ENCODE results near the gene RNF4. TPM values are rescaled to one million over a fixed set of nuclear protein-coding genes. Genes with fewer than 3 reads are reported as not detected.
"Not testable (repeated sequence)": the region's sequence is repeated elsewhere in the genome, so short reads cannot be mapped to it uniquely, and the experiment has no call there.

The RNF4 gene
- total RNA-seq, 8 experiments from 2014 or later = 37.5 to 70.3 (median 49.7) TPM

DNA sequence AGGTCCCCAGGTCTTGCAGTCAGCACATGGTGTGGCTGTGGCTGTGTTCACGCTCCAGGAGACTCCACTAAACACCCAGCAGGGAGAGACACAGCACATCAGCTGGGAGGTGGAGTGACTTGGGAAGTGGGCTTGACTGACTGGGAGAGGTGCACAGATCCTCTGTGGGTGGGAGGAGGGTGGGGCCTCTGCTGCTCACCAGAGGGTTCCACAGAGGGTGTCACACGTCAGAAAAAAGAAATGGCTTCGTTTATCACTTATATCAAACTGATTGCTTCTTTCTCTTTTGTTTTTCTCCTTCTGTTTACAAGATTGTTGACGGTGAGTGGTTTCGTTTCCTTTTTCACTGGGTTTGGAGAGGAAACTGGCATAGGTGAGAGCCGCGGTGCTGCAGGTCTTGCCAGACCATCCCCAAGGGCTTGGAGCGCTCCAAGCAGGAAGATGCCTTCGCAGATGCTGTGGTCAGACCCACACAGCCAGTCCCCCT lies 42.8 kb downstream of the RNF4 start:
- Histone ChIP-seq H3K4me1 (replicated peaks in 1 of 2) (no peaks in the 10 kb centered on the region), H3K27ac (no peak overlapping the region), H3K4me3 (no peak overlapping the region)
- 50 to 100% (median 93%) methylated on average over 1 to 7 of the region's 9 CpGs; no CpG with 5 or more reads in 4 of the 10 experiments for WGBS, 10 experiments
- peak in 2 of 8 experiments; percentile 17 to 64 for ATAC-seq (replicated peaks in 6 of 8)
- in situ Hi-C loops (cut with MboI; ENCODE audit: low pct_unique_long_range_greater_than_20kb in 2 of 9, low sequenced_read_pairs in 9 of 9, unreplicated experiment in 9 of 9) = no loop called here

DNA sequence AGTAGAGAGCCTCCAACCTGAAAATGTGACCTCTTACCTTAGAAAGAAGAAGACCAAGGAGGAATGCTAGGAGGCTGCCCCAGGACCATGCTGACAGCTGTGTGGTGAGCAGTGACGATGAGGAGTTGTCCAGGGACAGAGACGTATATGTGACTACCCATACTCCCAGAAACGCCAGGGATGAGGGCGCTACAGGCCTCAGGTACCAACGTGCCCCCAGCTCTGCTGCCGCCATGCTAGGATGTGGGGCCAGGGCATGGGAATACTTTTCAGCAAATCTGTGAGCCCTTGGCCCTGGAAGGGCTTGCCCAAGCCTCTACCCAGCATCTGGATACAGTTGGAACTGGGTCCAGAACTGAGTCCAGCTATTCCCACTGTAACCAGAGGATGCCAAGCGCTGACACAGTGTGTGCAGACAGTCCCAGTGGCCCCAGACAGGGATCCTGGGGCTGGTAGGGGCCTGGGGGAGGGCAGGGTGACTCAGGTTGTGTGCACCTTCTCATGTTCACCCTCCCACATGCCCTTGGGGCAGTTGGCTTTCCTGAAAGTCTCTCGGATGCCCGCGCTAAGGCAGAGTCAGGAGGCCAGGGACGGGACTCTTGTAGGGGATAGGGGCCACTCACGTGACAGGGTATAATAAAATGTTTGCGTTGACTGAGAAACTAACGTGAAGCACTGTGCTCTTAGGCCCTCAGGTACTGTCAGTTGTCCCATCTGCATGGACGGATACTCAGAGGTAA lies 43.7 kb downstream of the RNF4 start:
- no peaks in the 10 kb centered on the region for H3K4me1 ChIP-seq (replicated peaks in 1 of 2)
- 80 to 100% (median 100%) methylated on average over 1 to 4 of the region's 15 CpGs; no CpG with 5 or more reads in 3 of the 10 experiments for WGBS, 10 experiments
- ATAC-seq (replicated peaks in 6 of 8) = no peak
- no peak overlapping the region for H3K4me3 ChIP-seq
- no peak overlapping the region for H3K27ac ChIP-seq
- in situ Hi-C loops (cut with MboI; ENCODE audit: low pct_unique_long_range_greater_than_20kb in 2 of 9, low sequenced_read_pairs in 9 of 9, unreplicated experiment in 9 of 9) = no loop called here

DNA sequence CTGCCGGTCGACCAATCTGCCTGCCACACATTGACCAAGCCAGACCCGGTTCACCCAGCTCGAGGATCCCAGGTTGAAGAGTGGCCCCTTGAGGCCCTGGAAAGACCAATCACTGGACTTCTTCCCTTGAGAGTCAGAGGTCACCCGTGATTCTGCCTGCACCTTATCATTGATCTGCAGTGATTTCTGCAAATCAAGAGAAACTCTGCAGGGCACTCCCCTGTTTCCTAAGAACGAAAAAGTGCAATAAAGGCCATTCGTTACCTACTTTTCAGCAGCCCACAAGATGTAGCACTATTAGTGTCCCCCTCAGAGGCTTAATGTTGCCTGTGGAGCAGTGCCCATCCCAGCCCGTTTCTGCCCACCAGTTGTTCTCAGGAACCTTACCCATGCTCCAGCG lies 45.3 kb downstream of the RNF4 start:
- H3K4me3 ChIP-seq; H3K4me1 ChIP-seq (replicated peaks in 1 of 2); H3K27ac ChIP-seq; in situ Hi-C loops (cut with MboI; ENCODE audit: low pct_unique_long_range_greater_than_20kb in 2 of 9, low sequenced_read_pairs in 9 of 9, unreplicated experiment in 9 of 9); ATAC-seq (replicated peaks in 6 of 8): not testable (repeated sequence)
- 70 to 100% (median 97%) methylated on average over 1 to 5 of the region's 9 CpGs; no CpG with 5 or more reads in 6 of the 10 experiments for WGBS, 10 experiments

DNA sequence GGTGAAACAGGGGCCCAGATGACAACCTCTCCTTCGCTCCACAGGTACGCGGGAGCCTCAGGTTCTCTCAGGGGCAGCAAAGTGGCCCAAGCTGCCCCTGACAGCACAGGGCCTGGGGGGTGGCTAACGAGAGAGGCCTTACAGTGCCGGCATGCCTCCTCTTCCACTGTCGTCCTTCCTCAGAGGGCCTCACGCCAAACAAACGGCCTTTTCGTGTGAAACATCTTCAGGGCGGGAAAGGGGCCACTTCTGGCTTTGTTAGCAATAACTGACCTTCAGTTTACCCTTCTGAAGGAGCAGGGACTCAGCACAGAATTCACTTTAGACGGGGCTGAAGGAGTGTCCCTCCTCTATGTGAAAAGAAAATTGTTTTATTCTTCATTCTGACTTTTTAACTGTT lies 46.0 kb downstream of the RNF4 start:
- H3K4me1 ChIP-seq (replicated peaks in 1 of 2); H3K4me3 ChIP-seq; H3K27ac ChIP-seq; in situ Hi-C loops (cut with MboI; ENCODE audit: low pct_unique_long_range_greater_than_20kb in 2 of 9, low sequenced_read_pairs in 9 of 9, unreplicated experiment in 9 of 9); ATAC-seq (replicated peaks in 6 of 8): not testable (repeated sequence)
- 80 to 100% (median 100%) methylated on average over 1 to 3 of the region's 11 CpGs; no CpG with 5 or more reads in 7 of the 10 experiments for WGBS, 10 experiments

DNA sequence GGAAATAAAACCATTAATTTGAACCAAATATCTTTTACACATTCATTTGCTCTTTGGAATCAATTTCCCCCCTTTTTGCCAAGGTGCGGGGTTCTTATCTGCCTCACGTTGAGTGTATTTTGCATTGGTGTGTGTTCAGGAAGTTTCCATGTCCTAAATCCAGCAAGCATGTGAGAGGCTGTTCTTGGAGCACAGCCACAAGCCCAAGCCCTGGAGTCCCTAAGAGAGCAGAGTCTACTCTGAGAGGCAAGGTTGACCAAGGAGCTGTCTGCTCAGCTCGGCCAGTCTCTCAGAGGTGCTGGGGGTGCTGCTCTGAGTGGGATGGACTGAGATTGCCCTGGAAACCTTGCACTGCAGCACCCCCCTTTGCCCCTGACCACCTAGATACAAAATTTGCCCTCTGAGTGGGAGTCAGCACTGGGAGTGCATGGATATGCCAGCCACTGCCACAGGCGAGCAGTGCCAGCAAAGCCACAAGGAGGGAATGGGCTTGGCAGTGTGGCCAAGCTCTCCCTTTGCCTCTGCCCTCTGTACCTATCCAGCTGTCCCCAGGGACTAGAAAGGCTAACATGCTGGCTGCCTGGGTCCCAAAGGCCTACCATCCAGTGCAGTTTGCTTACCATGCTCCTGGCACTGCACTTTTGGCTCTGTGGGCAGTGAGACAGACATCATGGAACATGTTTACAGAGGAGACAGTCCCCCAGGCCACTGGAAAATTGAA lies 47.1 kb downstream of the RNF4 start:
- ATAC-seq (replicated peaks in 6 of 8) = no peak
- in situ Hi-C loops (cut with MboI; ENCODE audit: low pct_unique_long_range_greater_than_20kb in 2 of 9, low sequenced_read_pairs in 9 of 9, unreplicated experiment in 9 of 9) = no loop called here
- Histone ChIP-seq H3K4me1 (replicated peaks in 1 of 2) (no peaks in the 10 kb centered on the region), H3K27ac (no peak overlapping the region), H3K4me3 (no peak overlapping the region)
- 70 to 100% (median 88%) methylated on average over 1 to 4 of the region's 4 CpGs; no CpG with 5 or more reads in 5 of the 10 experiments for WGBS, 10 experiments

DNA sequence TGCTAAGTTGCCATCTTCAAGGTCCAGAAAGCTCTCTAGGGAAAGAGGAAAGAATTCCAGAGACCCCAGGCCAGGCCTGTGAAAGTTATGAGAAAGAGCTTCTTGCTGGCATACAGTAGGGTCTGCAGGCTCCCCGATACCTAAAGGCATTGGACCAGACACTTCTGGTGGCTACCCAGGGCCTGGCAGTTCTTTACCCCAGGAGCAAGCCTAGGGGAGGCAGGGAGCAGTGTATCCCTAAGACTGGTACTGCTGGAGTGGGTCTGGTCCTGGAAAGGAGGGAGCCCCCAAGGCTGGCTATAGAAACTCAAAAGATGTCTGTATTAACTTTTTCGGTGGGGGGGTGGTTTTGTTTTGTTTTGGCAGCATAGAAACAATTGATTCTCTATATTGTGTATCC lies 47.7 kb downstream of the RNF4 start:
- H3K4me1 ChIP-seq (replicated peaks in 1 of 2) = no peaks in the 10 kb centered on the region
- H3K27ac ChIP-seq = no peak overlapping the region
- in situ Hi-C loops (cut with MboI; ENCODE audit: low pct_unique_long_range_greater_than_20kb in 2 of 9, low sequenced_read_pairs in 9 of 9, unreplicated experiment in 9 of 9) = no loop called here
- H3K4me3 ChIP-seq = no peak overlapping the region
- 86 to 100% (median 100%) methylated on average over 1 of the region's 2 CpGs; no CpG with 5 or more reads in 6 of the 10 experiments for WGBS, 10 experiments
- no peak for ATAC-seq (replicated peaks in 6 of 8)

DNA sequence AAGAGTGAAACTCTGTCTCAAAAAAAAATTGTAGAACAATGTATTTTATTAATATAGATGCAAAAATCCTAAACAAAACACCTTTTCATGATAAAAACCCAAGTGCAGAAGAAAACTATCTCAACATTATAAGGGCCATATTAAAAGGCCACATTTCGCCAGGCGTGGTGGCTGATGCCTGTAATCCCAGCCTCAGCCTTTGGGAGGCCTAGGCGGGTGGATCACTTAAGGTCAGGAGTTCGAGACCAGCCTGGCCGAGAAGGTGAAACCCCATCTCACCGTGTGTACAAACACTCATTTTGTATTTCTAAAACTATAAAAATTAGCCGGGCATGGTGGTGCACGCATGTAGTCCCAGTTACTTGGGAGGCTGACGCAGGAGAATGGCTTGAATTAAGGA lies 57.7 kb downstream of the RNF4 start:
- no peak overlapping the region for H3K4me3 ChIP-seq
- in situ Hi-C loops (cut with MboI; ENCODE audit: low pct_unique_long_range_greater_than_20kb in 2 of 9, low sequenced_read_pairs in 9 of 9, unreplicated experiment in 9 of 9) = no loop called here
- no peaks in the 10 kb centered on the region for H3K4me1 ChIP-seq (replicated peaks in 1 of 2)
- H3K27ac ChIP-seq = no peak overlapping the region
- ATAC-seq (replicated peaks in 6 of 8) = no peak
- 85 to 100% (median 96%) methylated on average over 1 to 7 of the region's 9 CpGs; no CpG with 5 or more reads in 2 of the 10 experiments for WGBS, 10 experiments

DNA sequence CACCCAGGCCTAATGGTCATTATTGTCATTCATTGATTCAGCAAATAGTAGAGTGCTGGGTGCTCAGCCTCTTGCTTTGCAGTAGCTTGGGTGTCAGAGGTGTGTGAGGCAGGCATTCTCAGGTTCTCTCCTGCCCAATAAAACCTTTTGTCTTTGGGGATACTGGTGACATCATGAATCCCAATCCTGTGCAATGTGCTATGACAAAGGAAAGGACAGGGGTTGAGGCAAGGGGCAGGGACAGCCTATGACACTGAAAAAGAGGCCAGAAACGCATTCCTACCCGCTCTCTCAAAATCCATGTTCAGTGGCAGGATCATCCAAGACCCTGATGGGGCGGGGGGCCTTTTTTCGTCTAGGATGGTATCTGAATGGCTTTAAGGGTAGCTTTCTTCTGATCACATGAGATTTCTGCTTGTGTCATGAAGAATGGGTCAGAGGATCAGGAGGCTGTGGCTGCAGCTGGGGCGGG lies 66.0 kb downstream of the RNF4 start:
- H3K4me1 ChIP-seq (replicated peaks in 1 of 2) = peaks cover 11 to 12% of the 10 kb centered on the region in 2 donors
- WGBS, 10 experiments = 8 to 100% (median 54%) methylated on average over 2 to 3 of the region's 5 CpGs; no CpG with 5 or more reads in 4 of the 10 experiments
- in situ Hi-C loops (cut with MboI; ENCODE audit: low pct_unique_long_range_greater_than_20kb in 2 of 9, low sequenced_read_pairs in 9 of 9, unreplicated experiment in 9 of 9) = no loop called here
- ATAC-seq (replicated peaks in 6 of 8) = no peak
- H3K27ac ChIP-seq = peak overlapping the region; percentile 96 to 97
- H3K4me3 ChIP-seq = peak overlapping the region; percentile 58 to 83 (median 66)

DNA sequence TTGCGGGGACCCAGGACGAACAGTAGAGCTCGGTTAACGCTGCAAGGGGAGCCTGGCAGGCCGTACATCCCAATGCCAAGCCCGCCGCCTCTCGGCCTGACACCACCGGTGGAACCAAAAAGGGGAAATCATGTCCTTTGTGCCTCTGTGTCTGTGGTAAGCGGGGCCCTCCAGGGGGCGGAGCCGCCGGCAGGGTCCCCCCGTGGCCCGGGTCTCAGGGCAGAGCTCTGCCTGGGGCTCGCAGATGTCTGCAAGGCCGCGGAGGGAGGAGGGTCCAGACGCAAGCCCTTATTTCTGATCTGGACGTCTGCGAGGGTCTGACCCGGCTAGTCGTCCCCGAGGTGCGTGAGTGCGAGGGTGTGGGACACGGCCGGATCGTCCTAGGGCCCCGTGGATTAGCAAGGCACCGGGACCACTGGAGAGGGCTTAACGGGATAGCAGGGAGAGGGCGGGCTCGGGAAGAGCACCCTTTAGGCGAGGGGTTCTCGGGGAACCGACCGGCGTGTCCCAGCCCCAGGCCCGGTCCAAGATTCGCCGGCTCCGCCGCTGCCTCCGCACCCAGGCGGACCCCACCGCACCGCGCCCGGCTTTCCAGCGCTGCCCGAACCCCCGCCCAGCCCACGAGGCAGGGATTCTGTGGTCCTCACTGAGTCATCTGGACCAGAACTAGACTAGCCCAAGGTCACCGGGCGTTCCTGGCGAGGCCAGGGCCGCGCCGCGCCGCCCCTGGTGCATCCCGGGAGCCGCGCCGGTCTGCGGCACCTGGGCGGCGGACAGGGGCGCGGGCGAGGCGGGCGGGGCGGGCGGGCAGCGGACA lies 66.7 kb downstream of the RNF4 start:
- in situ Hi-C loops (cut with MboI; ENCODE audit: low pct_unique_long_range_greater_than_20kb in 2 of 9, low sequenced_read_pairs in 9 of 9, unreplicated experiment in 9 of 9) = no loop called here
- Histone ChIP-seq H3K27ac (peak overlapping the region; percentile 96 to 97), H3K4me3 (peak overlapping the region; percentile 58 to 83 (median 66))

DNA sequence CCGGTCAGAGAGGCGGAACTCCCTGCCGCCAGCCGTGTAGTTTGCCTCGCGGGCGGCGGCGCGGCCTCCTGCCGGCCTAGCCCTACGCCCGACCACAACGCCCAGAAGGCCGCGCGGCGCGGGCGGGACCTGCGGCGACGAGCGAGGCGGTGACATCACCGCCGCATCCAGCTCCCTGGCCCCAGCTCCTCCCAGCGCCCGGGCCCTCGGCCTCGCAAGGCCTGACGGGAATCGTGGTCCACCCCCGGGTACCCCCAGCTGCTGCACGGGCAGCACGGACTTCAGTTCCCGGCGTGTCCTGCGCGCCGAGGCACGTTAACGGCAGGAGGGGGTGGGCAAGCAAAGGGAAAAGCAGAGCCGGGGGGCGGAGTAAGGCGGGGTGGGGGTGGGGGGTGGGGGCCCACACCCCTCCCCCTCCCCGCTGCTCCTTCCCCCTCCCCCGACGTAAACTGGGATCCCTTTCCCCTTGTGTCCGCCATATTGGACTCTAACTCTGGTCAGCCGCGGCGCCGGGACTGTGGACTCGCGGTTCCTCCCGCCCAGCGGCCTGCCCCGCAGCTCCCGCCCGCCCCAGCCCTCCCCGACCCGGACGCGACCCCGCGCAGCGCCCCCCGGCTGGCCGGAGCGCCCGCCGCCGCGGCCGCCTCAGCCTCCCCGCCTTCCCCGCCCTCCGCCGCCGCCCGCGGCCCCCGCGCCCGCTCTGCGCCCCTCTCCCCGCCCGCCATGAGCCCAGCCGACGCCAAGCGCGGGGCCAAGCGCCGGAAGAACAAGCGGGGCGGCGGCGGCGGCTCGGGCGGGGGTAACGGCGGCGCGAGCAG lies 67.5 kb downstream of the RNF4 start, which contains the start of gene FAM193A:
Gene FAM193A, plus strand, starts transcription at position 455 of the 818 bp plus-strand sequence. Its CDS starts 269 bp downstream, at position 724.
- in situ Hi-C loops (cut with MboI; ENCODE audit: low pct_unique_long_range_greater_than_20kb in 2 of 9, low sequenced_read_pairs in 9 of 9, unreplicated experiment in 9 of 9) = no loop called here
- WGBS, 10 experiments = no CpG with 5 or more reads among the region's 106 CpGs
- peak; percentile 83 to 92 (median 90) for ATAC-seq (replicated peaks in 6 of 8)
- peak within 1 kb of the TSS; percentile 58 to 90 (median 78) for H3K4me3 ChIP-seq
- H3K4me1 ChIP-seq (replicated peaks in 1 of 2) = peaks cover 11 to 12% of the 10 kb centered on the region in 2 donors
- peak within 1 kb of the TSS; percentile 97 to 98 for H3K27ac ChIP-seq

More for the DNA sequence above, 66.7 kb downstream of the RNF4 start:
- 0 to 33% (median 0%) methylated on average over 2 to 5 of the region's 77 CpGs; no CpG with 5 or more reads in 7 of the 10 experiments for WGBS, 10 experiments
- H3K4me1 ChIP-seq (replicated peaks in 1 of 2) = peaks cover 11 to 12% of the 10 kb centered on the region in 2 donors
- peak in 7 of 8 experiments; percentile 11 to 65 (median 35) for ATAC-seq (replicated peaks in 6 of 8)

DNA sequence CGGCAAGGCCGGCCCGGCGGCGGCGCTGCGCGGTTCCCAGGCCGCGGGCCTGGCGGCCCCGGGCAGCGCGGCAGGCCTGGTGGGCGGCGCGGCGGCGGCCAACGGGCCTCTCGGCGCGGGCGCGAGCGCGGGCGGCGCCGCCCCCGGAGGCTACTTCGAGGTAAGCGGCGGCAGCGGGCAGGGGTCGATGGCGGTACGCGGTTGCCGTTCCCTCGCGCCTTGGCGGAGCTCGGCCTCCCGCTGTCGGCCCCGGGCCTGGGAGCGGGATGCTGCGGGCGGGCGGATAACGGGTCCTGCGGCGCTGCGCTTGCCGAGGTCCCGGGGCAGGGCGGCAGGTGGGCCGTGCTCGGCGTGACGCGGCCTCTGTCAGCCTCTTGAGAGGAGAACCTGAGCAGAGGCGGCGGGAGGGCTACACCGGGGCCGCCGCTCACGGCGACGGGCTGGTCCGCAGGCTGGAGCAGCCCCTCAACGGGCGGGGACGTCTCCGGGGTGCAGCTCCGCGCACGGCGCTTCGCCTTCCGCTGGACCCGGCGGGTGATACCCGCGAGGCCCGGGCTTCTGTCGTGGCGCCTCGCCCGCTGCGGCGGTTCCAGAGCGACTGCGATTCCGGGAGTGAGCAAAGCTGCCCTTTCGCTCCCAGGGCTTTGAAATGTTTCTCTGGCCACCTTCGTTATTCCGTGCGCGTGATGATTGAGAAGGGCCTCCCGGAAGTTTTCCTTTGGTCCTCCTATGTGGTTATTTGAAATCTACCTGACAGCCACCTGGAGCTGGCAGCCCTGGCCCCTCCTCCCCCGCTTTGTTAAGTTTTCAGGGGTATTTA lies 68.3 kb downstream of the RNF4 start:
- 0 to 10% (median 1%) methylated on average over 1 to 8 of the region's 103 CpGs; no CpG with 5 or more reads in 4 of the 10 experiments for WGBS, 10 experiments
- peak overlapping the region; percentile 97 to 98 for H3K27ac ChIP-seq
- ATAC-seq (replicated peaks in 6 of 8) = peak; percentile 2 to 14 (median 6)
- peaks cover 11 to 12% of the 10 kb centered on the region in 2 donors for H3K4me1 ChIP-seq (replicated peaks in 1 of 2)
- H3K4me3 ChIP-seq = peak overlapping the region; percentile 58 to 90 (median 78)
- in situ Hi-C loops (cut with MboI; ENCODE audit: low pct_unique_long_range_greater_than_20kb in 2 of 9, low sequenced_read_pairs in 9 of 9, unreplicated experiment in 9 of 9) = no loop called here
